ENCODE results near the gene RORC.
A peak's percentile ranks its signal among the peaks of the same experiment; 100 is the strongest.

The RORC gene

DNA sequence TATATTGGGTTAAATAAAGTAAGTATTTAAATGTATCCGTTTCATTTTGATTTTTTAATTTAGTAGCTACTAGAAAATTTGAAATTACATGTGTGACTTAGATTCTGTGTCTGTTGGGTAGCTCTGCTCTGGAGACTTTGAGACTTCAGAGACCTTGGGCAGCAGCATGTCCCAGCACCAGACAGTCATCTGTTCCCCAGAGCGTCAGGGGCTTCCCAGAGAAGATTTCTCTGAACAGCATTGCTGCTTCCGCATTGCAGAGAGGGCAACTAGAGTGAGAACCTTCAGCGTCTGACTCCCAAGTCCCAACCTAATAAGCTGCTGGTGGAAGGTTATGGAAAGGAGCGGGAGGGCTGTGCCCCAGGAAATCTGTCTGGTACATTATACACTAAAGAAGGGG, 33.0 kb downstream of the RORC start:
- peaks cover 73 to 80% of the 10 kb centered on the region in 2 experiments for H3K27me3 ChIP-seq (ENCODE audit: control insufficient read depth in 1 of 2, insufficient read depth in 1 of 2, low read length in 2 of 2)
- H4K8ac ChIP-seq (ENCODE audit: low read length), result no peak overlapping the region
- no peak overlapping the region for H3K23ac ChIP-seq (ENCODE audit: low read length in 2 of 2)
- H2AK5ac ChIP-seq (ENCODE audit: low read length, severe bottlenecking), result no peak overlapping the region
- no peaks in the 10 kb centered on the region for H3K4me1 ChIP-seq (ENCODE audit: control insufficient read depth, insufficient read depth, low read depth, low read length)
- no peaks in the 10 kb centered on the region for H3K9me3 ChIP-seq (ENCODE audit: control insufficient read depth, low read length)
- H3K14ac ChIP-seq (ENCODE audit: low read length in 2 of 2), result no peak overlapping the region
- no peak overlapping the region for H3K18ac ChIP-seq (ENCODE audit: low read depth in 1 of 2, low read length in 2 of 2)
- no peaks in the 10 kb centered on the region for H3K79me1 ChIP-seq (replicated peaks; ENCODE audit: low read length, poor library complexity, severe bottlenecking)
- H2BK12ac ChIP-seq (ENCODE audit: low read length in 2 of 2), result no peak overlapping the region
- no peak for DNase-seq
- H2BK15ac ChIP-seq (ENCODE audit: low read depth, poor library complexity, severe bottlenecking), result no peak overlapping the region
- no peak overlapping the region for H2BK120ac ChIP-seq (ENCODE audit: low read depth, low read length)
- H3K27ac ChIP-seq (ENCODE audit: low read length, poor library complexity, severe bottlenecking), result no peak overlapping the region
- no peak overlapping the region for H3K4me2 ChIP-seq (ENCODE audit: low read length, poor library complexity, severe bottlenecking)
- no peak overlapping the region for H3K9ac ChIP-seq (ENCODE audit: low read length)
- no peaks in the 10 kb centered on the region for H3K36me3 ChIP-seq (ENCODE audit: control insufficient read depth in 1 of 2, insufficient read depth in 2 of 2, low read depth in 1 of 2, low read length in 2 of 2)
- WGBS, result 94% methylated on average over 5 of the region's 5 CpGs
- no peak overlapping the region for H3K4ac ChIP-seq (ENCODE audit: low read depth in 1 of 2, low read length in 2 of 2)
- H2AFZ ChIP-seq (ENCODE audit: low read depth, low read length), result no peak overlapping the region
- H4K91ac ChIP-seq (ENCODE audit: low read length), result no peak overlapping the region
- no peak overlapping the region for H3K4me3 ChIP-seq (ENCODE audit: insufficient read depth in 1 of 2, low read depth in 1 of 2, low read length in 2 of 2)
- H2BK5ac ChIP-seq (ENCODE audit: low read depth, low read length, poor library complexity, severe bottlenecking), result no peak overlapping the region

DNA sequence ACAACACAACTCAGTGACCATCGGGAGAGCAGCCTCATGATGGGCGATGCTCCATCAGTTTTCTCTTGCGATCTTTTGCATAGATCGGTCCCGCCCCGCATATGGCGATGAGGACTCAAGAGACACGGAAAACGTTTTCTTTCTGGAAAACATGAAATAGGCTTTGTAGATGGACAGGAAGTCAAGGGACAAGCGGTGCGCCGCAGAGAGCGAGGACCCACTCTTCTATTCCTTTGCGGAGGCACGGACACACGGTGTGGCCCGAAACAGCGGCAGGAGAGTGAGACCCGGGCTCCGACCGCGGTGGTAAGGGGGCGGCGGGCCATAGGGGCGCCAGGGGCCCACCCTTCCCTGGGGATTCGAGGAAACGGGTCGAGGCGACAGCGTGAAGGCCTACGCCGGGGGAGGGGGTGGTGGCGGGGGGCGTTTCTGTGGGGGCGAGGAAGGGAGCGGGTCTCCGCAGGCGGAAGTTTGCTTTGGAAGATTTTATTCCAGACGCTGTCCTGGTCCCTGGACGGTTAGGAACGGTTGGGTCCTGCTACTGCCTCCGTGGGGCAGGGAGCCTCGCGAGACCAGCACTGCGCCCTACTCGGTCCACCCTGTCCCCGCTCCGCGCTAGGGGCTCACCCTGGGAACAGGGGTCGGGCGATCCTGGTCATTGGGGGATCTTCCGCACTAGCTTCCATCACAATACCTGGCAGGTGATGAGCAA, 40.5 kb downstream of the RORC start:
- WGBS, result 2% methylated on average over 46 of the region's 52 CpGs
- H3K4me3 ChIP-seq (ENCODE audit: insufficient read depth in 1 of 2, low read depth in 1 of 2, low read length in 2 of 2), result peak overlapping the region; percentile 64 to 87
- H2BK5ac ChIP-seq (ENCODE audit: low read depth, low read length, poor library complexity, severe bottlenecking), result no peak overlapping the region
- no peak overlapping the region for H2BK120ac ChIP-seq (ENCODE audit: low read depth, low read length)
- DNase-seq, result peak; percentile 40
- H2BK12ac ChIP-seq (ENCODE audit: low read length in 2 of 2), result no peak overlapping the region
- H4K8ac ChIP-seq (ENCODE audit: low read length), result peak overlapping the region; percentile 35
- no peaks in the 10 kb centered on the region for H3K36me3 ChIP-seq (ENCODE audit: control insufficient read depth in 1 of 2, insufficient read depth in 2 of 2, low read depth in 1 of 2, low read length in 2 of 2)
- no peak overlapping the region for H2BK15ac ChIP-seq (ENCODE audit: low read depth, poor library complexity, severe bottlenecking)
- peaks cover 6% of the 10 kb centered on the region for H3K4me1 ChIP-seq (ENCODE audit: control insufficient read depth, insufficient read depth, low read depth, low read length)
- peaks cover 3 to 6% of the 10 kb centered on the region in 2 experiments for H3K27me3 ChIP-seq (ENCODE audit: control insufficient read depth in 1 of 2, insufficient read depth in 1 of 2, low read length in 2 of 2)
- H3K18ac ChIP-seq (ENCODE audit: low read depth in 1 of 2, low read length in 2 of 2), result no peak overlapping the region
- H3K23ac ChIP-seq (ENCODE audit: low read length in 2 of 2), result no peak overlapping the region
- no peak overlapping the region for H2AK5ac ChIP-seq (ENCODE audit: low read length, severe bottlenecking)
- H3K14ac ChIP-seq (ENCODE audit: low read length in 2 of 2), result no peak overlapping the region
- H3K4ac ChIP-seq (ENCODE audit: low read depth in 1 of 2, low read length in 2 of 2), result no peak overlapping the region
- H3K9me3 ChIP-seq (ENCODE audit: control insufficient read depth, low read length), result no peaks in the 10 kb centered on the region
- H4K91ac ChIP-seq (ENCODE audit: low read length), result no peak overlapping the region
- peak overlapping the region; percentile 86 for H3K4me2 ChIP-seq (ENCODE audit: low read length, poor library complexity, severe bottlenecking)
- peak overlapping the region; percentile 74 for H2AFZ ChIP-seq (ENCODE audit: low read depth, low read length)
- peak overlapping the region; percentile 42 for H3K9ac ChIP-seq (ENCODE audit: low read length)
- H3K27ac ChIP-seq (ENCODE audit: low read length, poor library complexity, severe bottlenecking), result no peak overlapping the region
- H3K79me1 ChIP-seq (replicated peaks; ENCODE audit: low read length, poor library complexity, severe bottlenecking), result peaks cover 1% of the 10 kb centered on the region

DNA sequence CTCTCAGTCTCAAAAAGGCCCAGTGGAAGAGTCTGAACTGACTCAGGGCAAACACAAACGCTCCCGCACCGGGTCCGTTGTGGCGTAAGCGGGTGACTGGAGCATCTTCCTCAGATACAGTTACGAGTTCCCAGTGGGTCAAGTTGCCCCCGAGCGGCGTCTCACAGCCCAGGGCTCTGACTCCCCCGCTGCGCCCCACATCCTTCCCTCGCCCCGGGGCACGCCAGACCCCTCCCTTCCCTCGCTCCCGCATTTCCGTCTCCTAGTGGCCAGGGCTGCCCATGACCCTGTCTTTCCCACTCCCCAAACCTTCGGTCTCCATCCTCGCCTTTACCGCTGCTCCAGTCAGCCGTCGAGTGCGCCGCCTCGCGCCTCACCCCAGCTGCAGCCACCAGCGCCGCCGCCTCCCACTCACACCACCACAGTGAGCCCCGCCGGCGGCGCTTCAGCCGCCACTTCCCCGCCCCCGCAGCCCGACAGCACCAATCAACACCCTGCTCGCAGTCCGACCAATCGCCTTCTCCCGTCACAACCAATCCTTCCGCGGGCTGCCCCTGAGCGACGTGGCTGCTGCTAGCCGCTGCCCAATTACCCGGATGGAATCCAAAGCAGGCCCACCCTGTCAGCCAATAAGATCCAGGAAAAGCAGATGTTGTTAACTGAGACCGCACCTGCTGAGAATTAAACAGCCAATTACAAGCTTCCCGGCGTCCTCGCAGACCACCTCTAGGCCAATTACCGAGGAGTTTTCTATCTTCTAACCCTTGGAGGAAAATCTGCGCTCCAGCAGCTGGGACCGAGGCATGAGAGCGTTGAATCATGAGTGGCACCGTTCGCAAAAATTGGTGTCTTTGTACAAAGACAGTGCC, 41.3 kb downstream of the RORC start, which contains the start of gene TDRKH:
Gene TDRKH, minus strand, starts transcription at position 430 of the 869 bp plus-strand sequence. CDS start 7,478 bp downstream, outside the sequence.
- peak within 1 kb of the TSS; percentile 18 for H4K91ac ChIP-seq (ENCODE audit: low read length)
- peaks cover under 1 to 3% of the 10 kb centered on the region in 2 experiments for H3K27me3 ChIP-seq (ENCODE audit: control insufficient read depth in 1 of 2, insufficient read depth in 1 of 2, low read length in 2 of 2)
- H2BK5ac ChIP-seq (ENCODE audit: low read depth, low read length, poor library complexity, severe bottlenecking), result no peak within 1 kb of the TSS
- H3K4ac ChIP-seq (ENCODE audit: low read depth in 1 of 2, low read length in 2 of 2), result peak within 1 kb of the TSS in 1 of 2 experiments; percentile 85
- no peak within 1 kb of the TSS for H2BK15ac ChIP-seq (ENCODE audit: low read depth, poor library complexity, severe bottlenecking)
- H3K4me3 ChIP-seq (ENCODE audit: insufficient read depth in 1 of 2, low read depth in 1 of 2, low read length in 2 of 2), result peak within 1 kb of the TSS; percentile 71 to 87
- peak within 1 kb of the TSS in 1 of 2 experiments; percentile 85 for H3K18ac ChIP-seq (ENCODE audit: low read depth in 1 of 2, low read length in 2 of 2)
- H3K14ac ChIP-seq (ENCODE audit: low read length in 2 of 2), result peak within 1 kb of the TSS in 1 of 2 experiments; percentile 95
- H3K4me2 ChIP-seq (ENCODE audit: low read length, poor library complexity, severe bottlenecking), result peak within 1 kb of the TSS; percentile 98
- no peaks in the 10 kb centered on the region for H3K36me3 ChIP-seq (ENCODE audit: control insufficient read depth in 1 of 2, insufficient read depth in 2 of 2, low read depth in 1 of 2, low read length in 2 of 2)
- DNase-seq, result peak; percentile 100
- peak within 1 kb of the TSS in 1 of 2 experiments; percentile 23 for H3K23ac ChIP-seq (ENCODE audit: low read length in 2 of 2)
- H3K9me3 ChIP-seq (ENCODE audit: control insufficient read depth, low read length), result no peaks in the 10 kb centered on the region
- H3K4me1 ChIP-seq (ENCODE audit: control insufficient read depth, insufficient read depth, low read depth, low read length), result peaks cover 6% of the 10 kb centered on the region
- peak within 1 kb of the TSS; percentile 98 for H2AFZ ChIP-seq (ENCODE audit: low read depth, low read length)
- peak within 1 kb of the TSS; percentile 35 for H4K8ac ChIP-seq (ENCODE audit: low read length)
- H3K79me1 ChIP-seq (replicated peaks; ENCODE audit: low read length, poor library complexity, severe bottlenecking), result peaks cover 1% of the 10 kb centered on the region
- peak within 1 kb of the TSS in 1 of 2 experiments; percentile 72 for H2BK12ac ChIP-seq (ENCODE audit: low read length in 2 of 2)
- H2BK120ac ChIP-seq (ENCODE audit: low read depth, low read length), result no peak within 1 kb of the TSS
- peak within 1 kb of the TSS; percentile 58 for H3K9ac ChIP-seq (ENCODE audit: low read length)
- no peak within 1 kb of the TSS for H2AK5ac ChIP-seq (ENCODE audit: low read length, severe bottlenecking)
- H3K27ac ChIP-seq (ENCODE audit: low read length, poor library complexity, severe bottlenecking), result no peak within 1 kb of the TSS
- WGBS, result under 1% methylated on average over 57 of the region's 58 CpGs

DNA sequence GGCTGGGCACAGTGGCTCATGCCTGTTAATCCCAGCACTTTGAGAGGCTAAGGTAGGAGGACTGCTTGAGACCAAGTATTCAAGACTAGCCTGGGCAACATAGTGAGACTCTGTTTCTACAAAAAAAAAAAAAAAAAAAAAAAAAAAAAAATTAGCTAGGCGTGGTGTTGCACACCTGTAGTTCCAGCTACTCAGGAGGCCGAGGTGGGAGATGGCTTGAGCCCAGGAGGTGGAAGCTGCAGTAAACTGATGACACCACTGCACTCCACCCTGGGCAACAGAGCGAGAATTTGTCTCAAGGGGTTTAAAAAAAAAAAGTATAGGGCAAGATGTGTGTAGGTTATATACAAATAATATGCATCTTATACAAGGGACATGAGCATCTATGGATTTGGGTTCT, 43.9 kb downstream of the RORC start:
- no peaks in the 10 kb centered on the region for H3K9me3 ChIP-seq (ENCODE audit: control insufficient read depth, low read length)
- no peak overlapping the region for H2BK12ac ChIP-seq (ENCODE audit: low read length in 2 of 2)
- no peak overlapping the region for H4K8ac ChIP-seq (ENCODE audit: low read length)
- H3K14ac ChIP-seq (ENCODE audit: low read length in 2 of 2), result no peak overlapping the region
- no peak overlapping the region for H4K91ac ChIP-seq (ENCODE audit: low read length)
- H3K4me1 ChIP-seq (ENCODE audit: control insufficient read depth, insufficient read depth, low read depth, low read length), result peaks cover 6% of the 10 kb centered on the region
- H2AFZ ChIP-seq (ENCODE audit: low read depth, low read length), result no peak overlapping the region
- no peak overlapping the region for H3K9ac ChIP-seq (ENCODE audit: low read length)
- no peak overlapping the region for H2AK5ac ChIP-seq (ENCODE audit: low read length, severe bottlenecking)
- 80% methylated on average over 2 of the region's 3 CpGs for WGBS
- H3K23ac ChIP-seq (ENCODE audit: low read length in 2 of 2), result no peak overlapping the region
- H2BK5ac ChIP-seq (ENCODE audit: low read depth, low read length, poor library complexity, severe bottlenecking), result no peak overlapping the region
- H3K27me3 ChIP-seq (ENCODE audit: control insufficient read depth in 1 of 2, insufficient read depth in 1 of 2, low read length in 2 of 2), result peaks cover 15 to 20% of the 10 kb centered on the region in 2 experiments
- H3K79me1 ChIP-seq (replicated peaks; ENCODE audit: low read length, poor library complexity, severe bottlenecking), result peaks cover 1% of the 10 kb centered on the region
- no peak overlapping the region for H3K4me2 ChIP-seq (ENCODE audit: low read length, poor library complexity, severe bottlenecking)
- no peak overlapping the region for H2BK120ac ChIP-seq (ENCODE audit: low read depth, low read length)
- no peaks in the 10 kb centered on the region for H3K36me3 ChIP-seq (ENCODE audit: control insufficient read depth in 1 of 2, insufficient read depth in 2 of 2, low read depth in 1 of 2, low read length in 2 of 2)
- DNase-seq, result no peak
- no peak overlapping the region for H3K4me3 ChIP-seq (ENCODE audit: insufficient read depth in 1 of 2, low read depth in 1 of 2, low read length in 2 of 2)
- no peak overlapping the region for H3K4ac ChIP-seq (ENCODE audit: low read depth in 1 of 2, low read length in 2 of 2)
- no peak overlapping the region for H3K27ac ChIP-seq (ENCODE audit: low read length, poor library complexity, severe bottlenecking)
- H3K18ac ChIP-seq (ENCODE audit: low read depth in 1 of 2, low read length in 2 of 2), result no peak overlapping the region
- H2BK15ac ChIP-seq (ENCODE audit: low read depth, poor library complexity, severe bottlenecking), result no peak overlapping the region
